Dermis blood vessel endothelial cell (primary cell): ENCODE measurements around the gene MYBPC2. TPM values are rescaled to one million over a fixed set of nuclear protein-coding genes. Genes with fewer than 3 reads are reported as not detected.

Source experiments
- DNase-seq: peaks from one replicate; pipeline ENCODE4 v3.0.0; 2010
- total RNA-seq: library from RNA; depleted of rRNA; stranded (reverse); fragments of >200 nt; gene quantifications from 2 replicates; pipeline ENCODE4 v1.2.3, GENCODE V29; 2014

Gene MYBPC2
- total RNA-seq, 1 donor from 2014 or later, result not detected

- no peak for DNase-seq
Measured at GRCh38 chr19:50410109-50410508, 22.6 kb upstream of the MYBPC2 start.

DNA sequence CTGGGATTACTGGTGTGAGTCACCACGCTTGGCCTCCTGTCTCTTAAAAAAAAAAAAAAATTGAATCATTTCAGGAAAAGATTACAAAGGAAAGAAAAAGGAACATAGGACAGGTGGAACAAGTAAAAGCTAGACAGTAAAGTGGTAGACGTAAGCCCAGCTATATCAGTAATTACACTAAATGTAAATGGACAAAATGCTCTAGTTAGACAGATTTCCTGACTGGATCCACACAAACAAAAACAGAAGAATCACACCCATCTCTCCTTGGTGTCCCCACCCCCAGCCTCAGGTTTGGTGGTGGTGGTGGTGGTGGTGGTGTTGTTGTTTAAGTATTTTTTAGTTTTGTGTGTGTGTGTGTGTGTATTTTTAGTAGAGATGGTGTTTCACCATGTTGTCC, 20.3 kb upstream of the MYBPC2 start:
- no peak for DNase-seq

GRCh38 chr19:50413096-50413495, 19.6 kb upstream of the MYBPC2 start:
- no peak for DNase-seq

GRCh38 chr19:50413531-50413930, 19.2 kb upstream of the MYBPC2 start:
- DNase-seq, result no peak

DNA sequence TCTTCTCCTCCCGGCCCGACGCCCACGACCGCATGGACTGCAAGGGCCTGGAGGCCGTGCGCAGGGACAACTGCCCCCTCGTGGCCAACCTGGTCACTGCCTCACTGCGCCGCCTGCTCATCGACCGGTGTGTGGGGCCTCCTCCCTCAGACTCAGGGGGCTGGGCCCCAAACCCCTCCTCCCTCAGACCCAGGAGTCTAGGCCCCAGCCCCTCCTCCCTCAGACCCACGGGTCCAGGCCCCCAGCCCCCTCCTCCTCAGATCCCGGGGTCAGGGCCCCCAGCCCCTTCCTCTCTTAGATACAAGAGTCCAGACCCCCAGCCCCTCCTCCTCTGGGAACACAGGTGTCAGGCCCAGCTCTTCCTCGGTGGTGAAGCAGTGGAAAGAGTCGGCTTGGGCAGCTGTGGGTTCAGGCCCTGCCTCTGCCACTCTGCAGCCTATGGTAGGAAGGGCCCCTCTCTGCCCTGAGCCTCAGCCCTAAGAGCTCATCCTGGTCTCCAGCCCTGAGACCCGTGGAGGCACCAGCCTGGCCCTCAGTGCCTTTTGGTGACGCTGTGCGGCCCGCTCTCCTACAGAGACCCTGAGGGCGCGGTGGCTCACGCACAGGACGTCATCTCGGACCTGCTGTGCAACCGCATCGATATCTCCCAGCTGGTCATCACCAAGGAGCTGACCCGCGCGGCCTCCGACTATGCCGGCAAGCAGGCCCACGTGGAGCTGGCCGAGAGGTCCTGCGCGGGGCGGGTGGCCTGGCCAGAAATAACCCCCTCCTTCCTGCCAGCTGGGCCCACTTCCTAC, 17.6 kb upstream of the MYBPC2 start:
- DNase-seq, result peak; percentile 86

GRCh38 chr19:50415661-50416033, 17.0 kb upstream of the MYBPC2 start:
- DNase-seq, result no peak

DNA sequence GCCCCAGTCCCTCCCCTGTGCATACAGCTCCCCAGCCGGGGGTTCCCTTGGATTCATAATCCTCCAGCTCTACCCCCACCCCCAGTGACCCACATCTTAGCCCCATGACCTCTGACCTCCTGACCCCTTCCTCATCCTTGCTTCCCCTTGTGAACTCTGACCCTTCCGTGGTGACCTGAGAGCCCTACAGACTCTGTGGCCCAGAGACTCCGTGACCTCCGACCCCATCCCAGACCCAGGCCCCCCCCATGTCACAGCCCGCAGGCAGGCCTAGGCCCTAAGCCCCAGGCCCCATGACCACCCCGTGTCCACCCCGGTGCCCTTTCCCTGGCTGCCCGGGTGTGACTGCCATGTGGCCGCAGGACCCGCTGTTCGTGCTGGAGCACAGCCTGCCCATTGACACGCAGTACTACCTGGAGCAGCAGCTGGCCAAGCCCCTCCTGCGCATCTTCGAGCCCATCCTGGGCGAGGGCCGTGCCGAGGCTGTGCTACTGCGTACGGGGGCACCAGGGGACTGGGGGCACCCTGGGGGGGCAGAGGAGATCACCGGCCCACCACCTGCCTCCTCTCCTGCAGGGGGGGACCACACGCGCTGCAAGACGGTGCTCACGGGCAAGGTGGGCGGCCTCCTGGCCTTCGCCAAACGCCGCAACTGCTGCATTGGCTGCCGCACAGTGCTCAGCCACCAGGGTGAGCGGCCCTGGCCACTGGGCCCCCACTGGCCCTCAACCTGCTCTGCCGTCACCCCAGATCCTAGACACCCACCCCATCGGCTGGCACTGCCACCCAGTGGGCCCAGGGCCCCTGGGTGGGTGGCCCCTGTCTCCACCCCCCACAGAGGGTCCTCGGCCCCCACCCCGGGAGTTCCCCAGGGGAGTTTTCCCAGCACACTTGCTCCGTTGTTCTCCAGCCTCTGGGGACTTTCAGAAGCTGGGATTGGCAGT, 16.4 kb upstream of the MYBPC2 start:
- no peak for DNase-seq

- no peak for DNase-seq
Measured at GRCh38 chr19:50417111-50418081, 15.3 kb upstream of the MYBPC2 start.

- no peak for DNase-seq
Measured at GRCh38 chr19:50418176-50419021, 14.3 kb upstream of the MYBPC2 start, which contains the start of gene SPIB. Gene SPIB (plus strand): TSS chr19:50418938. CDS start chr19:50418963, 25 bp downstream.

DNA sequence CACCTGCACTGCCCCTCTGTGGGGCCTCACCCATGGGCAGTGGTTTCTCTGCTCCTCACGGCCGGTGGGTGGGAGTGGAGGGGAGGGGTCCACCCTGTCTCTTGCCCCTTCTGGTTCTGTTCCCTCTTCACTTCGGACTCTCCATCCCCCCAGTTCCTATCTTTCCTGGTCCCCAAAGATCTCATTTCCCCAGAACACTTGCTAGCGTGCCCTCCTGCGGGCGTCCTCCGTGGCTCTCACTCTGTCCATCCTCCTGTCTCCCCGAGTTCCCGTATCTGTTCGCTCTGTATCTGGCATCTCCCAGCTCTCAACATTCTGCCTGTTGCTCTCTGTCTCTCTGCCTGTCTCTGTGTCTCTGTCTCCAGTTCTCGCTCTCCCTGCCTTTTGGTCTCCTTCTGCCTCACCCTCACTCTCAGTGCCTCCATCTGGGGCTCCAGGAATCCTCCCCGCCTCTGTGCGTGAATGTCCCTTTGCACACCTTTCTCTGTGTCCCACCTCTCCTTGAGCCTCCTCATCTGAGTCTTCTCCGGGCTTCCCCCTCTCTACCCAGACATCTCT, 13.6 kb upstream of the MYBPC2 start:
- no peak for DNase-seq

DNA sequence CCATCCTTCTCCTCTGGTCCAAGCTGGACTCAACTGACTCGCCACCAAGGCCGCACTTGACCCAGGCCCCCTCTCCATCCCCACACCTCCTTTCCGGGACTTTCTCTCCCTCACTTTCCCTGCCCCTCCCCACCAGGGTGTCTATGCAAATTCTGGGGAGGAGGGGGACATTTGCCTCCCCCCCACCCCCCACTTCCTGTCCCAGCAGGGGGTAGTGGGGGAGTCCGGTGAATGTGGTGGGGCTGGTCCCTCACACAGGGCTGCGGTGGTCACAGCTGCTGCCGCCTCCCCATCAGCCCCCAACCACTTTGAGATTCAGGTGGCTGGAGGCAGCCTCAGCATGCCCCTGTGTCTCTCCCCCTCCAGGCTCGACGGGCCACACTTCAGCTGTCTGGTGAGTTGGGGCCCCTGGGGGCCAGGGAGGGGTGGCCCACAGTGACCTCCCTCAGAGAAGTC, 13.1 kb upstream of the MYBPC2 start:
- DNase-seq, result no peak

GRCh38 chr19:50420127-50420526, 12.6 kb upstream of the MYBPC2 start:
- DNase-seq, result no peak

DNA sequence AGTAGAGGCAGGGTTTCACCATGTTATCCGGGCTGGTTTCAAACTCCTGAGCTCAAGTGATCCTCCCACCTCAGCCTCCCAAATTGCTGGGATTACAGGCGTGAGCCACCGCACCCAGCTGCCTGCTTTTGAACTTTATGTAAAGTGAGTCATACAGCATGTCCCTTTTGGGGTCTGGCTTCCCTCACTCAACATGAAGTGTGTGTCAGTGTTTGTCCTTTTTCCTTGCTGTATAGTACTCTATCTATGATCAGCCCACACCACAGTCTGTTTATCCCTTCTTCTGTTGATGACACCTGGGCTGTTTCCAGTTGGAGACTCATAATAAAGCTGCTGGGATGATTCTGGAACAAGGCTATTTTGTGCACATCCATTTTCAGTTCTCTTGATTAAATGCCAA, 11.9 kb upstream of the MYBPC2 start:
- DNase-seq, result no peak

GRCh38 chr19:50422397-50423278, 10.1 kb upstream of the MYBPC2 start:
- no peak for DNase-seq

DNA sequence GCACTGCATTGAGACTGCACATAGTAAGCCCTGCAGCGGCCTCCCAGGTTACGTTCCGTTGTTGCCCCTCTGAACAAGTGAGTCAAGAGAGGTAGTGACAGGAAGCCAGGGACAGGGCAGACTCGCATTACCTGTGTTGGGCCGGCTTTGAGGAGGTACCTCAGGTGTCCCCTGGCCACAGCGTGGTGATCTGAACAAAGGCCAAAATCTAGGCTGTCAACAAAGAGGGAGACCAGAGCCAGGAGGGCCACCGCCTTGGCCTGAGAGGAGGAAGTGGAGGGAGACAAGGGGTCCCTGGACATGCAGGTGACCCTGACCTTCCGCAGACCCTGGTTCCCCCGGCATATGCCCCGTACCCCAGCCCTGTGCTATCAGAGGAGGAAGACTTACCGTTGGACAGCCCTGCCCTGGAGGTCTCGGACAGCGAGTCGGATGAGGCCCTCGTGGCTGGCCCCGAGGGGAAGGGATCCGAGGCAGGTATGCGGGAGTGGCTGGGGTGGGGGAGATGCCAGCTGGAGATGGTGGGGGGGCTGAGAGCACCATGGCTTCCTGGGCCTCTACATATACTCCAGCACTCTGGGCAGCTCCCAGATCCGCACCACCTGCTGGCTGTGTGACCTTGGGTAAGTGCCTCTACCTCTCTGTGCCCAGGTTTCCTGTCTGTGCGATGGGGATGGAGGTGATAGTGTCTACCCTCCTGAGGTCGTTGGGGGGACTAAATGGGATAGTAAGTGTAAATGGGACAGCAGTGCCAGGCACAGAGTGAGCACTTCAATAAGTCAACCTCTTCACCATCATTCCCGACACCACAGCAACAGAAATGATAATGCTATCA, 9.2 kb upstream of the MYBPC2 start:
- DNase-seq, result no peak

DNA sequence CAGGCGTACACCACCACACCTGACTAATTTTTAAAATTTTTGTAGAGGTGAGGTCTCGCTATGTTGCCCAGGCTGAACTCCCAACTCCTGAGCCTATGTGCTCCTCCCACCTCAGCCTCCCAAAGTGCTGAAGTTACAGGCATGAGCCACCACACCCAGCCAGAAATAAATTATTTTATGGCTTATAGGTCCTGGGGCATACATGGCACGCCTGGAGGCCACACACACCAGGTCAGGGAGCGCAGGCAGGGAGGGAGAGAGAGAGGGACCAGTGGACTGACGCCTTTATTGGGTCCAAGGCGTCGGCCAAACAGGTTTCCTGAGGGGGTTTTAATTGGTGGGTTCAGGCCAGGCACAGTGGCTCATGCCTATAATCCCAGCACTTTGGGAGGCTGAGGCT, 7.1 kb upstream of the MYBPC2 start:
- no peak for DNase-seq

GRCh38 chr19:50427318-50427925, 5.3 kb upstream of the MYBPC2 start:
- DNase-seq, result no peak

- DNase-seq, result peak; percentile 64
Measured at GRCh38 chr19:50427997-50428425, 4.7 kb upstream of the MYBPC2 start.
